A172 (cell line): Measurements from ENCODE around the gene MMP17. TPM values are rescaled to one million over a fixed set of nuclear protein-coding genes. Genes with fewer than 3 reads are reported as not detected.

ENCODE experiments used
- DNase-seq: peaks from one replicate; pipeline ENCODE4 v3.0.0-alpha.2; 2015; ENCODE audit warnings: low spot score
- total RNA-seq: library from RNA; depleted of rRNA; stranded (reverse); fragments of >200 nt; shearing (Covaris generic); gene quantifications from 2 replicates; pipeline ENCODE4 v1.2.3, GENCODE V29; 2014; rRNA removed

Gene MMP17
- total RNA-seq, 1 experiment from 2014 or later, result 3.7 TPM

DNA sequence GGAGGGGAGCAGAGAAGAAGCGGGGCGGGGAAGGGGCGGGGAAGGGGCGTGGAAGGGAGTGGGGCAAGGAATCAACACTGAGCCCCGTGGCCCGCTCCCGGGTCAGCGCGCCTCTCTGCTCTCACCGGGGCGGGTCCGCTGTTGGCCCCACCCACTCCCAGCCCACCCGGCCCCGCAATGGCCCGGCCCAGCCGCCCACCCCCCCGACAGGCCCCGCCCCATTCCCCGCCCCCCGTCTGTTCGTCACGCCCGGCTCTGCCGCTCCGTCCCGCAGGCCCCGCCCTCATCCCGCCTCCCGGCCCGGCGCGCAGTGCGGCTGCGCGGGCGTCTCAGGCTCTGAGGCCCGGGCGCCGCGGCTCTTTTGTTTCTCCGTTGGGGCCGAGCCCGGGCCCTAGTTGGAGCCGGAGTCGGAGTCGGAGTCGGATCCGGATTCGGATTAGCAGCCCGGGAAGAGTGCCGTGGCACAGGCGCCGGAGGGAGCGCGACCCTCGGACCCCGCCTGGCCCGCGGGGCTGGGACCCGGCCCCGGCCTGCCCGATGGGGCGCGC lies 66.2 kb downstream of the MMP17 start, which contains the start of gene ULK1:
Gene ULK1, plus strand, starts transcription at position 310 of the 548 bp plus-strand sequence. CDS start 380 bp downstream, outside the sequence.
- DNase-seq, result peak; percentile 73

DNA sequence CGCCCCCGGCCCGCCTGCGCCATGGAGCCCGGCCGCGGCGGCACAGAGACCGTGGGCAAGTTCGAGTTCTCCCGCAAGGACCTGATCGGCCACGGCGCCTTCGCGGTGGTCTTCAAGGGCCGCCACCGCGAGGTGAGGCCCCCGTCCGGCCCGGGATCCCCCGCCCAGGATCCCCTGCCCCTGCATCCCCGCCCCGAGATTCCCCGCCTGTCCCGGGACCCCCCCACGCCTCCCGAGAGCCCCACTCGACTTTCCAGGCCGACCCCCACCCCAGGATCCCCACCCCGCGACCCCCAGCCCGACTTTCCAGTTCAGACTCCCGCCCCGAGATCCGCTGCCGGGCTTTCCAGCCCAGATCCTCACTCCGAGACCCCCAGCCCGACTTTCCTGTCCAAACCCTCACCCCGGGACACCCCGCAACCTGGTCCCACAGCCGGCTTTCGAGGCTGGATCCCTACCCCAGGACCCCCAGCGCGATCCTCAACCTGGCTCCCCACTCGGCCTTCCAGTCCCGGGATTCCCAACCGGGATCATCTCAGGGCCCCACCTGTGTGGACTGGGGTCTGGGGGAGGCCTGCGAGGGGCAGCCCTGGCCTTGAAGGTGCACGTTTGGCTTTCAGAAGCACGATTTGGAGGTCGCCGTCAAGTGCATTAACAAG lies 66.9 kb downstream of the MMP17 start:
- DNase-seq, result no peak

DNA sequence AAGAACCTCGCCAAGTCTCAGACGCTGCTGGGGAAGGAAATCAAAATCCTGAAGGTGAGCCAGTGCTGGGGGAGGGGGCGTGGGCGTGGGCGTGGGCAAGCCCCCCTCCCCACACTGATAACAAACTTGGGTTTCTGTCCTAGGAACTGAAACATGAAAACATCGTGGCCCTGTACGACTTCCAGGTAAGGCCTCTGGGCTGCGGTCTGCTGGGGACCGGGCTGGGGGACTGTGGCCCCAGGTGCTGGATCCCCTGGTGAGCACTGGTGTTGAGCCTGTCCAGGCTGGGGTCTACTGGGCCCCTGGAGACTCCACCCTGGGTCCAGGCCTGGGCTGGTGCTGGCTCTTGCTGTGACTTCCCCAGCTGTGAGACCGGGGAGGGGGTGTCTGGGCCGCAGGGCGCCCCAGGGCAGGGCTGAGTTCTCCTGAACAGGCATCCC lies 67.5 kb downstream of the MMP17 start:
- no peak for DNase-seq

DNA sequence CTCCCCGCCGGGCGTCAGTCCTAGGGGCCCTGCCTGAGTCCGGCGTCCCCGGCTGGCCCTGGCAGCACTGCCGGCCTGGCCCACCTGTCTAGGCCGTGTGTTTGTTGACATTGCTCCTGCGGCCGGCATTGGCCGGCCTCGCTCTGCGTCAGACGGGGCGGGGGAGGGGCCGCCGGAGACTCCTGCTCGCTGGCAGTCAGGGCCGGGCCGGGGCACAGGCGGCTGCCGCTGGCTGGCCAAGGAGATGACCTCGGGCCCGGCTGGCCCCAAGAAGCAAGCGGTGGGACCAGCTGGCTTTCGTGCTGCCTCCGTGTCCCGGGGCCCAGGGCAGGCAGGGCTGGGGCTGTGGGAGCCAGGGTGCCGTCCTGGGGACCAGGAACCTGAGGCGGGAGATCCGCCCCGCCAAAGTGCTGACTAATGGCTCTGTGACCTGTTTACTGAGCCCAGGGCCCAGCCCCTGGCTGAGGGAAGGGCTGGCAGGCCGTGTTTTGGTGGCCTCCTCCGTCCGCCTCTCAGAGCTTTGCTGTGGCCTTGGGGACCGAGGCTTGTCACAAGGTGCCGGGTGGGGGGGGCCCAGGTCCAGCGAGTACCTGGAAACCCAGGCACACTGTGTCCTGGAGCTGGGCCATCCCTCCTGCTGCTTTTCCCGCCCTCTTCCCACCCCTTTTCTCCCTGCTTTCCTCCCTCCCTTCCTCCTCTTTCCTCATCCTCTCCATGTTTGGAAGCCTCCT lies 68.1 kb downstream of the MMP17 start:
- peak; percentile 82 for DNase-seq

DNA sequence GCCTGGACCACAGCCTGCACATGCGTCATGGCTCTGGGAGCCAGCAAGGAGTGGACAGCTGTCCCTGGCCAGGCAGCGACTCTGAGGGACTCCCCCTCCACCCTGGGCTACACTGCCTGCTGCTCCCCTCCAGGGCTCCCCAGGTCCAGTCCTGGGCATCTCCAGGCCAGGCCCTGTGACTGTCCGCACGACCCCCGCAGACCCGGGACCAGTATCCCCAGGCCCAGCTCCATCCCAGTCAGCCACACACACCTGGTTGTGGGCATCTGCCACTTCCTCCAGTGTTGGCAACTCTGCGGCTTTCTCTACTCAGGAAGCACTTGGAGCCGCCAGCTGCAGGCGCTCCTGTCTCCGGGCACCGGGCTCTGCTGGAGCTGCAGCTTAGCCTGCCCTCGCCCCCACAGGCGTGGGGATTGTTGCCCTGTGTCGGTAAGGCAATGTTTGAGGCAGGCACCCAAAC lies 68.6 kb downstream of the MMP17 start:
- DNase-seq, result no peak

DNA sequence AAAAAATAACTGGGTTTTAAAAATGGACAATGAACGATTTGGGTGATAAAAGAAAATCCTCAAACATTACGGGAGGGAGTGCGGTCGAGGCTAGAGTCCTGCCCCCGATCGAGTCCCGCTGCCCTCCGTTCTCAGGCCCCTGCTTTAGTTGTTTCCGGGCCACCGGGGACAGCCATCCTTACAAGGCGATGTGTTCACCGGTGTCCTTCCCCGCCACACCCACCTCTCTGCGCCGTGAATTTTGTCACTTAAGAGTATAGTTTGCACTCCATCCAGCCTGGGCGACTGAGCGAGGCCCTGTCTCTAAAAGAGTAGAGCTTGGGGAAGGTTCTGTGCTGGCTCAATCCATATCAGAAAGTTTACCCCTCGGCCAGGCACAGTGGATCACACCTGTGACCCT lies 69.1 kb downstream of the MMP17 start:
- no peak for DNase-seq

DNA sequence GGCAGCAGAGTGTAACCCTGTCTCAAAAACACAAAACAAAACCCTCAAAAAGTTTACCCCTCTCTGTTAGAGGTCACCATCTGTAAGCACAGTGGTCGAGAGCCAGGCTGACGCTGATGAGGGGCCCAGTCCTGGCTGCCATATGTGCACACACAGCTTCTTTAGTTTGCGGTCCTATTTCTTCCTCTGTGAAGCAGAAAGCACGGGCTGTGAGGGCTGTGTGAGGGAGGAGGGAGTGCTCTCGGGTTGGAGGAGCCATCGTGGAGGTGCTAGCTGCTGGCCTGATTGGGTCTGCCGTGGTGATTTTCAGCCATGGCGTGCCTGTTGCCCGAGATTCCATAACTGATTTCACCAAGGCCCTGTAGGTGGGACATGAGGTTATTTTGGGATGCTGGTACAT lies 69.7 kb downstream of the MMP17 start:
- no peak for DNase-seq

DNA sequence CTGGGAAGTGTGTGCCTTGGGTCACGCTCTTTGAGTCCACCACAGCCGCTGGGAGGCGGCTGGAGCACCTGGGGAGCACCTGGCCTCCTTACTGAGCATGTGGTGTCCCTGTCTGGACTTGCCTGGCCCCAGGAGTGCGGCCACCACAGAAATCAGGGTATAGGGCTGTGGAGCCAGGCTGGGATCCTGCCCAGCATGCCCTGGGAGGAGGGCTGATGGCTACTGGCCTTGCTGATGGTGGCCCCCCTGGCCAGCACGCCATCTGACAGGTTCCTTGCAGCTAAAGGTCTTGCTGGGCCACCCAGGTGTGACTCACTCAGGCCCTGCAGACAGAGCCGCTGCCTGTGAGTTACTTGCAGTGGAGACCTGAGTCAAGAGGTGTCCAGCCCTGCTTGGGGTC lies 72.2 kb downstream of the MMP17 start:
- no peak for DNase-seq

Other genes starting within 250 kb of the MMP17 start
- gene SFSWAP, start 117.3 kb upstream of the MMP17 start, total RNA-seq, result 21.9 and 30.1 TPM in 2 replicates
- 6.9 and 8.0 TPM in 2 replicates for gene ULK1, start 66.2 kb downstream of the MMP17 start, total RNA-seq
- gene PUS1, start 100.9 kb downstream of the MMP17 start, total RNA-seq, result 13.6 and 17.5 TPM in 2 replicates
- 6.6 and 6.8 TPM in 2 replicates for gene EP400, start 121.5 kb downstream of the MMP17 start, total RNA-seq